8988T (cell line): ENCODE data around the gene MIF4GD.
A peak's percentile ranks its signal among the peaks of the same experiment; 100 is the strongest.
"Not testable (repeated sequence)": the region's sequence is repeated elsewhere in the genome, so short reads cannot be mapped to it uniquely, and the experiment has no call there.

Source experiments
- DNase-seq: peaks from one replicate; pipeline ENCODE4 v3.0.0; 2011

Gene MIF4GD

GRCh38 chr17:75270966-75271232 lies at the start of gene MIF4GD:
Gene MIF4GD (minus strand): TSS chr17:75271231. CDS start chr17:75270195, 1,036 bp downstream.
- no peak for DNase-seq

GRCh38 chr17:75319904-75320691 lies 49.1 kb upstream of the MIF4GD start:
- no peak for DNase-seq

- DNase-seq = no peak
These were observed 47.7 kb upstream of the MIF4GD start for GRCh38 chr17:75318615-75319222.

- DNase-seq = no peak
These were observed 47.2 kb upstream of the MIF4GD start for GRCh38 chr17:75318211-75318610.

GRCh38 chr17:75317671-75318070 lies 46.6 kb upstream of the MIF4GD start:
- no peak for DNase-seq

GRCh38 chr17:75316253-75316652 lies 45.2 kb upstream of the MIF4GD start:
- no peak for DNase-seq

- no peak for DNase-seq
These were observed 44.7 kb upstream of the MIF4GD start for GRCh38 chr17:75315541-75316243.

- no peak for DNase-seq
These were observed 43.0 kb upstream of the MIF4GD start for GRCh38 chr17:75313941-75314551.

GRCh38 chr17:75308732-75309629 lies 38.0 kb upstream of the MIF4GD start:
- DNase-seq = no peak

GRCh38 chr17:75307957-75308731 lies 37.1 kb upstream of the MIF4GD start:
- DNase-seq = no peak

- no peak for DNase-seq
These were observed 30.6 kb upstream of the MIF4GD start for GRCh38 chr17:75301502-75302206.

GRCh38 chr17:75301049-75301448 lies 30.0 kb upstream of the MIF4GD start:
- DNase-seq = no peak

GRCh38 chr17:75300280-75300679 lies 29.2 kb upstream of the MIF4GD start:
- DNase-seq = no peak

GRCh38 chr17:75295201-75296158 lies 24.4 kb upstream of the MIF4GD start:
- no peak for DNase-seq

GRCh38 chr17:75292810-75293448 lies 21.9 kb upstream of the MIF4GD start:
- not testable (repeated sequence) for DNase-seq

- DNase-seq = no peak
These were observed 18.9 kb upstream of the MIF4GD start for GRCh38 chr17:75289832-75290337.

GRCh38 chr17:75289115-75289831 lies 18.2 kb upstream of the MIF4GD start, which contains the start of gene SLC25A19:
Gene SLC25A19 (minus strand): TSS chr17:75289433. CDS start chr17:75286764, 2,669 bp downstream.
- DNase-seq = peak; percentile 81

- no peak for DNase-seq
These were observed 17.7 kb upstream of the MIF4GD start for GRCh38 chr17:75288770-75289114.
